ENCODE results near the gene TMEM151B. TPM values are rescaled to one million over a fixed set of nuclear protein-coding genes. Genes with fewer than 3 reads are reported as not detected.
A peak's percentile ranks its signal among the peaks of the same experiment; 100 is the strongest.

TMEM151B gene
- total and polyA plus RNA-seq, 2 of the 13 experiments (the other 11 are each of a cell fraction or from before 2014, with no cell fraction given) = not detected

- TF ChIP-seq, protein P1, sequence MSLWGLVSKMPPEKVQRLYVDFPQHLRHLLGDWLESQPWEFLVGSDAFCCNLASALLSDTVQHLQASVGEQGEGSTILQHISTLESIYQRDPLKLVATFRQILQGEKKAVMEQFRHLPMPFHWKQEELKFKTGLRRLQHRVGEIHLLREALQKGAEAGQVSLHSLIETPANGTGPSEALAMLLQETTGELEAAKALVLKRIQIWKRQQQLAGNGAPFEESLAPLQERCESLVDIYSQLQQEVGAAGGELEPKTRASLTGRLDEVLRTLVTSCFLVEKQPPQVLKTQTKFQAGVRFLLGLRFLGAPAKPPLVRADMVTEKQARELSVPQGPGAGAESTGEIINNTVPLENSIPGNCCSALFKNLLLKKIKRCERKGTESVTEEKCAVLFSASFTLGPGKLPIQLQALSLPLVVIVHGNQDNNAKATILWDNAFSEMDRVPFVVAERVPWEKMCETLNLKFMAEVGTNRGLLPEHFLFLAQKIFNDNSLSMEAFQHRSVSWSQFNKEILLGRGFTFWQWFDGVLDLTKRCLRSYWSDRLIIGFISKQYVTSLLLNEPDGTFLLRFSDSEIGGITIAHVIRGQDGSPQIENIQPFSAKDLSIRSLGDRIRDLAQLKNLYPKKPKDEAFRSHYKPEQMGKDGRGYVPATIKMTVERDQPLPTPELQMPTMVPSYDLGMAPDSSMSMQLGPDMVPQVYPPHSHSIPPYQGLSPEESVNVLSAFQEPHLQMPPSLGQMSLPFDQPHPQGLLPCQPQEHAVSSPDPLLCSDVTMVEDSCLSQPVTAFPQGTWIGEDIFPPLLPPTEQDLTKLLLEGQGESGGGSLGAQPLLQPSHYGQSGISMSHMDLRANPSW (CRISPR knock-in tag; IDR thresholded peaks at IDR 0.05; ENCODE audit: borderline replicate concordance) = peak; percentile 24; the same call in 1 of the 2 replicates
- TF ChIP-seq KAT8 (CRISPR knock-in tag; IDR thresholded peaks at IDR 0.05) (peak; percentile 84), HOXA9 (CRISPR knock-in tag; IDR thresholded peaks at IDR 0.05; ENCODE audit: borderline replicate concordance) (peak; percentile 78; the same call in 1 of the 2 replicates), XBP1 (CRISPR knock-in tag; IDR thresholded peaks at IDR 0.05) (no peak), SP1 (IDR thresholded peaks at IDR 0.05) (no peak), SP1 (CRISPR knock-in tag; IDR thresholded peaks at IDR 0.05) (no peak; the same call in 1 of the 2 replicates), ATRX (CRISPR knock-in tag; IDR thresholded peaks at IDR 0.05; ENCODE audit: borderline replicate concordance) (no peak), TMF1 (CRISPR knock-in tag; IDR thresholded peaks at IDR 0.05; ENCODE audit: low read depth) (peak; percentile 94), KLF6 (CRISPR knock-in tag; IDR thresholded peaks at IDR 0.05) (0 out of 2 replicates have a peak, but pooled peaks have one; percentile 78), LRRFIP1 (CRISPR knock-in tag; conservative IDR thresholded peaks at IDR 0.05) (no peak; the same call in 1 of the 2 replicates), ZNF503 (CRISPR knock-in tag; IDR thresholded peaks at IDR 0.05) (peak; percentile 62; the same call in 1 of the 2 replicates), NFIB (CRISPR knock-in tag; IDR thresholded peaks at IDR 0.05; ENCODE audit: borderline replicate concordance) (no peak), SP2 (CRISPR knock-in tag; IDR thresholded peaks at IDR 0.05) (peak; percentile 40; the same call in 1 of the 2 replicates), ZNF329 (CRISPR knock-in tag; IDR thresholded peaks at IDR 0.05; ENCODE audit: low read depth) (peak; percentile 79; the same call in 1 of the 2 replicates)
- TF ChIP-seq, protein P2, sequence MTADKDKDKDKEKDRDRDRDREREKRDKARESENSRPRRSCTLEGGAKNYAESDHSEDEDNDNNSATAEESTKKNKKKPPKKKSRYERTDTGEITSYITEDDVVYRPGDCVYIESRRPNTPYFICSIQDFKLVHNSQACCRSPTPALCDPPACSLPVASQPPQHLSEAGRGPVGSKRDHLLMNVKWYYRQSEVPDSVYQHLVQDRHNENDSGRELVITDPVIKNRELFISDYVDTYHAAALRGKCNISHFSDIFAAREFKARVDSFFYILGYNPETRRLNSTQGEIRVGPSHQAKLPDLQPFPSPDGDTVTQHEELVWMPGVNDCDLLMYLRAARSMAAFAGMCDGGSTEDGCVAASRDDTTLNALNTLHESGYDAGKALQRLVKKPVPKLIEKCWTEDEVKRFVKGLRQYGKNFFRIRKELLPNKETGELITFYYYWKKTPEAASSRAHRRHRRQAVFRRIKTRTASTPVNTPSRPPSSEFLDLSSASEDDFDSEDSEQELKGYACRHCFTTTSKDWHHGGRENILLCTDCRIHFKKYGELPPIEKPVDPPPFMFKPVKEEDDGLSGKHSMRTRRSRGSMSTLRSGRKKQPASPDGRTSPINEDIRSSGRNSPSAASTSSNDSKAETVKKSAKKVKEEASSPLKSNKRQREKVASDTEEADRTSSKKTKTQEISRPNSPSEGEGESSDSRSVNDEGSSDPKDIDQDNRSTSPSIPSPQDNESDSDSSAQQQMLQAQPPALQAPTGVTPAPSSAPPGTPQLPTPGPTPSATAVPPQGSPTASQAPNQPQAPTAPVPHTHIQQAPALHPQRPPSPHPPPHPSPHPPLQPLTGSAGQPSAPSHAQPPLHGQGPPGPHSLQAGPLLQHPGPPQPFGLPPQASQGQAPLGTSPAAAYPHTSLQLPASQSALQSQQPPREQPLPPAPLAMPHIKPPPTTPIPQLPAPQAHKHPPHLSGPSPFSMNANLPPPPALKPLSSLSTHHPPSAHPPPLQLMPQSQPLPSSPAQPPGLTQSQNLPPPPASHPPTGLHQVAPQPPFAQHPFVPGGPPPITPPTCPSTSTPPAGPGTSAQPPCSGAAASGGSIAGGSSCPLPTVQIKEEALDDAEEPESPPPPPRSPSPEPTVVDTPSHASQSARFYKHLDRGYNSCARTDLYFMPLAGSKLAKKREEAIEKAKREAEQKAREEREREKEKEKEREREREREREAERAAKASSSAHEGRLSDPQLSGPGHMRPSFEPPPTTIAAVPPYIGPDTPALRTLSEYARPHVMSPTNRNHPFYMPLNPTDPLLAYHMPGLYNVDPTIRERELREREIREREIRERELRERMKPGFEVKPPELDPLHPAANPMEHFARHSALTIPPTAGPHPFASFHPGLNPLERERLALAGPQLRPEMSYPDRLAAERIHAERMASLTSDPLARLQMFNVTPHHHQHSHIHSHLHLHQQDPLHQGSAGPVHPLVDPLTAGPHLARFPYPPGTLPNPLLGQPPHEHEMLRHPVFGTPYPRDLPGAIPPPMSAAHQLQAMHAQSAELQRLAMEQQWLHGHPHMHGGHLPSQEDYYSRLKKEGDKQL (CRISPR knock-in tag; IDR thresholded peaks at IDR 0.05; ENCODE audit: low read depth) = peak; percentile 37; the same call in 1 of the 2 replicates
Measured at GRCh38 chr6:44257025-44257752, 13.1 kb upstream of the TMEM151B start, which contains the start of gene SLC35B2 (continued).

Measured in HepG2 (cell line).